Muscle of back (tissue), 11 donors: ENCODE results near the gene OR1L8. TPM values are rescaled to one million over a fixed set of nuclear protein-coding genes. Genes with fewer than 3 reads are reported as not detected.

ENCODE experiments used
- DNase-seq, 3 donors: peaks; one replicate each; pipeline versions ENCODE4 v3.0.0 to v3.0.0-alpha.2; 2013
- polyA plus RNA-seq, 10 donors: library from polyadenylated mRNA; unstranded; fragments of 120-200 nt; gene quantifications; one replicate each; pipeline ENCODE4 v1.2.1, GENCODE V29; 2013; ENCODE audit not compliant: insufficient read length in 10 of 10

OR1L8 gene
- polyA plus RNA-seq, 10 donors = 0.08 to 0.23 (median 0.13) TPM; not detected in 2

GRCh38 chr9:122518226-122518625 lies 65.0 kb downstream of the OR1L8 start:
- DNase-seq = no peak

Other genes with a start within 250 kb of the OR1L8 start
- 10 to 100 TPM in 1 of 10 donors, 1 to 10 TPM in 9; 2.9 to 14.3 (median 5.5) TPM for gene PTGS1, start 212.4 kb downstream of the OR1L8 start, polyA plus RNA-seq
- not detected for gene OR1J1, start 105.5 kb downstream of the OR1L8 start, polyA plus RNA-seq
- not detected for gene OR1J2, start 72.6 kb downstream of the OR1L8 start, polyA plus RNA-seq
- not detected for gene OR1J4, start 64.2 kb downstream of the OR1L8 start, polyA plus RNA-seq
- not detected for gene OR1N1, start 56.1 kb downstream of the OR1L8 start, polyA plus RNA-seq
- not detected for gene OR1N2, start 30.3 kb downstream of the OR1L8 start, polyA plus RNA-seq
- gene OR1Q1, start 31.4 kb upstream of the OR1L8 start, polyA plus RNA-seq = not detected
- not detected for gene OR1B1, start 74.2 kb upstream of the OR1L8 start, polyA plus RNA-seq
- gene OR1L1, start 78.3 kb upstream of the OR1L8 start, polyA plus RNA-seq = not detected
- gene OR1L3, start 91.7 kb upstream of the OR1L8 start, polyA plus RNA-seq = not detected
- not detected for gene OR1L4, start 140.6 kb upstream of the OR1L8 start, polyA plus RNA-seq
- not detected for gene OR1L6, start 158.9 kb upstream of the OR1L8 start, polyA plus RNA-seq
- not detected for gene OR5C1, start 205.5 kb upstream of the OR1L8 start, polyA plus RNA-seq
- gene OR1K1, start 216.7 kb upstream of the OR1L8 start, polyA plus RNA-seq = not detected
- 10 to 100 TPM; 17.0 to 25.3 (median 19.4) TPM for gene PDCL, start 245.2 kb upstream of the OR1L8 start, polyA plus RNA-seq